Measurements from ENCODE around the gene PHC2.
"Not testable (repeated sequence)": the region's sequence is repeated elsewhere in the genome, so short reads cannot be mapped to it uniquely, and the experiment has no call there.

GRCh38 chr1:33309351-33309750 lies 121.5 kb downstream of the PHC2 start:
- TF ChIP-seq, protein P1, sequence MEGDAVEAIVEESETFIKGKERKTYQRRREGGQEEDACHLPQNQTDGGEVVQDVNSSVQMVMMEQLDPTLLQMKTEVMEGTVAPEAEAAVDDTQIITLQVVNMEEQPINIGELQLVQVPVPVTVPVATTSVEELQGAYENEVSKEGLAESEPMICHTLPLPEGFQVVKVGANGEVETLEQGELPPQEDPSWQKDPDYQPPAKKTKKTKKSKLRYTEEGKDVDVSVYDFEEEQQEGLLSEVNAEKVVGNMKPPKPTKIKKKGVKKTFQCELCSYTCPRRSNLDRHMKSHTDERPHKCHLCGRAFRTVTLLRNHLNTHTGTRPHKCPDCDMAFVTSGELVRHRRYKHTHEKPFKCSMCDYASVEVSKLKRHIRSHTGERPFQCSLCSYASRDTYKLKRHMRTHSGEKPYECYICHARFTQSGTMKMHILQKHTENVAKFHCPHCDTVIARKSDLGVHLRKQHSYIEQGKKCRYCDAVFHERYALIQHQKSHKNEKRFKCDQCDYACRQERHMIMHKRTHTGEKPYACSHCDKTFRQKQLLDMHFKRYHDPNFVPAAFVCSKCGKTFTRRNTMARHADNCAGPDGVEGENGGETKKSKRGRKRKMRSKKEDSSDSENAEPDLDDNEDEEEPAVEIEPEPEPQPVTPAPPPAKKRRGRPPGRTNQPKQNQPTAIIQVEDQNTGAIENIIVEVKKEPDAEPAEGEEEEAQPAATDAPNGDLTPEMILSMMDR (IDR thresholded peaks at IDR 0.05), result not testable (repeated sequence)
- TF ChIP-seq POLR2A (IDR thresholded peaks at IDR 0.05), result not testable (repeated sequence)
